Esophagus squamous epithelium (tissue), 4 donors: Measurements from ENCODE around the gene MRPS16.

Experiments
- CTCF ChIP-seq, 6 experiments: fragments of 450-650 bp in 4 of 6; fragments of 200-600 bp in 2 of 6; sonication (generic) in 2 of 6; IDR thresholded peaks; one replicate each; pipeline ENCODE4 v1.5.1; 2016 to 2019; ENCODE audit warnings: antibody characterized with exemption in 6 of 6, mild to moderate bottlenecking in 4 of 6, moderate library complexity in 4 of 6
- POLR2A ChIP-seq, 4 donors: fragments of 450-650 bp; IDR thresholded peaks; one replicate each; pipeline ENCODE4 v1.6.1; 2017; ENCODE audit warnings: antibody characterized with exemption in 4 of 4, mild to moderate bottlenecking in 4 of 4, moderate library complexity in 3 of 4

DNA sequence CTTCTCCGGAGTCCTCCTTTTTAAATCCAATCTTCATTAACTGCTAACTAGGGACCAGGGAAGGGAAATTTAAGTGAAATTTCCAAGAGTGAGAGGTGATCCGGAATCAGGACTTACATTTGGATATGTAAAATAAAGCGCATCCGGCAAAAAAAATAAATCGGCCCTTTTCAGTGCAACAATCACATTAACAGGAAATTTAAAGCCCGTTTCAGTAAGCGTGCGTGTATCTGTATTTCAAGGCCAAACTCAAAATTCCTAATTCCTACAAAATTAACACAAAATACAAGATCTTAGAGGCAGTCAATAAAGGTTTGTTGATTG is 6.2 kb downstream of the MRPS16 start:
- TF ChIP-seq POLR2A (IDR thresholded peaks at IDR 0.05) (no peak), CTCF (IDR thresholded peaks at IDR 0.05) (no peak)
